ENCODE data around the gene ACOX2. TPM values are rescaled to one million over a fixed set of nuclear protein-coding genes. Genes with fewer than 3 reads are reported as not detected.

Gene ACOX2
- total RNA-seq, 6 experiments from 2014 or later: 9.7 to 15.4 (median 11.8) TPM

DNA sequence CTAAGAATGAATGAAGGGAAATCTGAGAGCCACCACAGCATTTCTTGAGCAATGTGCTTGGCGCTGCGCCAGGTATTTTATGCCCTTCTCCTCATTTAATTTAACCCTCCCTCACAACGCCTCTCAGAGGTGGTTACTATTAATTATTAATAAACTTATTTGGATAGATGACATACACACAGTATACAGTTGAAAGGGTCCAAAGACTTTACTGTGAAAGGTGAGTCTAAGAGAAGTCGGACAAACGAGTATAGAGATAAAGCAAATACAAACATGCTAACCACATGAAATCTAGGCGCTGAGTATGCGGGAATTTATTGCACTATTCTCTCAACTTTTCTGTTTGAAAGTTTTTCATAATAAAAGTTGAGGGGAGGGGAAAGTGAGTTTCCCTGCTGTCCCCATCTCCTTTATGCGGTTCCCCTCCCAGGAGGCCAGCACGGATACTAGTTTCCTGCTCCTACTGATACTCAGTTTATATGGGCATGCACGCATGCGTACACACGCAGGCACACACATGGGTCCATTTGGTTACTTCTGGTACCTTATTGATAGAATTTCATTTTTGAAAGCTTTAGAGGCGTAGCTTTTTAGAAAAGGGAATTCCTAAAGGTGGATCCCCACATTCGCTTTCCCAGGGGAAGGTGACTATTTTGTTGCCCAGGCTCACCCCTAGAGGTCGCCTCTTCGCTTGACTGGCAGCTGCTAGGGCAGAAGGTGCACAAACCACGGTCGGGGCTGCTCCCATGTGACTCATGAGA, 73.6 kb downstream of the ACOX2 start:
- Mint-ChIP-seq H3K27me3 (ENCODE audit: insufficient read depth) (no peaks in the 10 kb centered on the region), H3K27ac (no peak overlapping the region), H3K4me3 (peak overlapping the region; percentile 73), H3K36me3 (ENCODE audit: low read depth) (no peaks in the 10 kb centered on the region), H3K9me3 (no peaks in the 10 kb centered on the region), H3K4me1 (ENCODE audit: low read depth) (peaks cover 16% of the 10 kb centered on the region)
- TF ChIP-seq, protein P1, sequence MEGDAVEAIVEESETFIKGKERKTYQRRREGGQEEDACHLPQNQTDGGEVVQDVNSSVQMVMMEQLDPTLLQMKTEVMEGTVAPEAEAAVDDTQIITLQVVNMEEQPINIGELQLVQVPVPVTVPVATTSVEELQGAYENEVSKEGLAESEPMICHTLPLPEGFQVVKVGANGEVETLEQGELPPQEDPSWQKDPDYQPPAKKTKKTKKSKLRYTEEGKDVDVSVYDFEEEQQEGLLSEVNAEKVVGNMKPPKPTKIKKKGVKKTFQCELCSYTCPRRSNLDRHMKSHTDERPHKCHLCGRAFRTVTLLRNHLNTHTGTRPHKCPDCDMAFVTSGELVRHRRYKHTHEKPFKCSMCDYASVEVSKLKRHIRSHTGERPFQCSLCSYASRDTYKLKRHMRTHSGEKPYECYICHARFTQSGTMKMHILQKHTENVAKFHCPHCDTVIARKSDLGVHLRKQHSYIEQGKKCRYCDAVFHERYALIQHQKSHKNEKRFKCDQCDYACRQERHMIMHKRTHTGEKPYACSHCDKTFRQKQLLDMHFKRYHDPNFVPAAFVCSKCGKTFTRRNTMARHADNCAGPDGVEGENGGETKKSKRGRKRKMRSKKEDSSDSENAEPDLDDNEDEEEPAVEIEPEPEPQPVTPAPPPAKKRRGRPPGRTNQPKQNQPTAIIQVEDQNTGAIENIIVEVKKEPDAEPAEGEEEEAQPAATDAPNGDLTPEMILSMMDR (IDR thresholded peaks at IDR 0.05): peak; percentile 91
- peak; percentile 82 for DNase-seq

DNA sequence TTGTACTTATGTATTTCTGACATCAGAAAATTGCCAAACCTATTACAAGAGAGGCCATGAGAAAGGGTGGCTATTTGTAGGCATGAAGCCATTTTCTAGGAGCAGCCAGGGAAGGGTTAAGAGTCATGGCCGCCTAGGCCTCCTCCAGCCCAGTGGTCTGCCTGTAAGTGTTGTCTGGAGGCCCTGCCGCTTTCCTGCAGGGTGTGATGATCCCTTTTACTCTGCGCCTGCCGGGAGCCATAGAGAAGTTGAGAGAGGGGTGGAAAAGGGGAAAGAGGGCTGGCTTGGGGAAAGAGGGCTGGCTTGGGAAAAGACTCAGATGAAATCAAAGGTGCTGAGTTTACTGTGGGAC, 74.2 kb downstream of the ACOX2 start:
- Mint-ChIP-seq H3K9me3 (no peaks in the 10 kb centered on the region), H3K27me3 (ENCODE audit: insufficient read depth) (peaks cover 3% of the 10 kb centered on the region; the same call in 1 of the 2 replicates), H3K4me1 (ENCODE audit: low read depth) (peaks cover 16% of the 10 kb centered on the region), H3K36me3 (ENCODE audit: low read depth) (no peaks in the 10 kb centered on the region), H3K27ac (no peak overlapping the region), H3K4me3 (no peak overlapping the region)
- no peak for DNase-seq
- TF ChIP-seq, protein P1 (IDR thresholded peaks at IDR 0.05): no peak

DNA sequence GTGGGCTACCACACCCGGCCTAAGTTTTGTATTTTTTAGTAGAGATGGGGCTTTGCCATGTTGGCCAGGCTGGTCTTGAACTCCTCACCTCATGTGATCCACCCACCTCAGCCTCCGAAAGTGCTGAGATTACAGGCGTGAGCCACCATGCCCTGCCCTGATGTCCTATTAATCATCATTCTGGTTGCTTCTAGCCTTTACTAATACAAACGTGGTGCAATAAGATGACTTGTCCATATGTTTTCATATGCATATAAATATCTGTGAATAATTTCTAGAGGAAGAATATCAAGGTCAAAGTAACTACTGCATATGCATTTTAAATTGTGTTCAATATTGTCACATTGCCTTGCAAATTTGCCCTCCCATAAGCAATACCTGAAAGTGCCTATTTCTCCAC, 77.8 kb downstream of the ACOX2 start:
- no peak overlapping the region for H3K27ac Mint-ChIP-seq
- peaks cover 25% of the 10 kb centered on the region for H3K9me3 Mint-ChIP-seq

More for the DNA sequence above, 77.8 kb downstream of the ACOX2 start:
- H3K27me3 Mint-ChIP-seq (ENCODE audit: insufficient read depth): peaks cover 7% of the 10 kb centered on the region
- peaks cover 15% of the 10 kb centered on the region for H3K4me1 Mint-ChIP-seq (ENCODE audit: low read depth)
- H3K4me3 Mint-ChIP-seq: no peak overlapping the region
- peaks cover 11% of the 10 kb centered on the region for H3K36me3 Mint-ChIP-seq (ENCODE audit: low read depth)
- TF ChIP-seq, protein P1 (IDR thresholded peaks at IDR 0.05): no peak
- no peak for DNase-seq

Other genes starting within 250 kb of the ACOX2 start
- 10 to 100 TPM; 14.5 to 19.9 (median 16.0) TPM for gene RPP14, start 230.9 kb downstream of the ACOX2 start, total RNA-seq (2021; fragmentation: NEBNext Ultra II Directional; extraction: Animal tissue kit (Norgen Biotek cat#: 25700))
- gene HTD2, start 230.7 kb downstream of the ACOX2 start, total RNA-seq (2021; fragmentation: NEBNext Ultra II Directional; extraction: Animal tissue kit (Norgen Biotek cat#: 25700)): 1 to 10 TPM; 5.1 to 8.7 (median 6.3) TPM
- 10 to 100 TPM; 16.3 to 25.1 (median 21.1) TPM for gene PXK, start 204.3 kb downstream of the ACOX2 start, total RNA-seq (2021; fragmentation: NEBNext Ultra II Directional; extraction: Animal tissue kit (Norgen Biotek cat#: 25700))
- 10 to 100 TPM; 85.6 to 95.7 (median 92.3) TPM for gene PDHB, start 103.4 kb downstream of the ACOX2 start, total RNA-seq (2021; fragmentation: NEBNext Ultra II Directional; extraction: Animal tissue kit (Norgen Biotek cat#: 25700))
- 1 to 10 TPM; 6.4 to 9.6 (median 7.4) TPM for gene KCTD6, start 45.1 kb downstream of the ACOX2 start, total RNA-seq (2021; fragmentation: NEBNext Ultra II Directional; extraction: Animal tissue kit (Norgen Biotek cat#: 25700))
- under 1 TPM in 4 of 6 experiments, not detected in 2; 0.11 to 0.22 (median 0.12) TPM for gene FAM107A, start 40.2 kb upstream of the ACOX2 start, total RNA-seq (2021; fragmentation: NEBNext Ultra II Directional; extraction: Animal tissue kit (Norgen Biotek cat#: 25700))
- gene FAM3D, start 129.6 kb upstream of the ACOX2 start, total RNA-seq (2021; fragmentation: NEBNext Ultra II Directional; extraction: Animal tissue kit (Norgen Biotek cat#: 25700)): not detected

Data from HFFc6 (cell line).